Measurements from ENCODE around the gene GABRA4.

GABRA4 gene

DNA sequence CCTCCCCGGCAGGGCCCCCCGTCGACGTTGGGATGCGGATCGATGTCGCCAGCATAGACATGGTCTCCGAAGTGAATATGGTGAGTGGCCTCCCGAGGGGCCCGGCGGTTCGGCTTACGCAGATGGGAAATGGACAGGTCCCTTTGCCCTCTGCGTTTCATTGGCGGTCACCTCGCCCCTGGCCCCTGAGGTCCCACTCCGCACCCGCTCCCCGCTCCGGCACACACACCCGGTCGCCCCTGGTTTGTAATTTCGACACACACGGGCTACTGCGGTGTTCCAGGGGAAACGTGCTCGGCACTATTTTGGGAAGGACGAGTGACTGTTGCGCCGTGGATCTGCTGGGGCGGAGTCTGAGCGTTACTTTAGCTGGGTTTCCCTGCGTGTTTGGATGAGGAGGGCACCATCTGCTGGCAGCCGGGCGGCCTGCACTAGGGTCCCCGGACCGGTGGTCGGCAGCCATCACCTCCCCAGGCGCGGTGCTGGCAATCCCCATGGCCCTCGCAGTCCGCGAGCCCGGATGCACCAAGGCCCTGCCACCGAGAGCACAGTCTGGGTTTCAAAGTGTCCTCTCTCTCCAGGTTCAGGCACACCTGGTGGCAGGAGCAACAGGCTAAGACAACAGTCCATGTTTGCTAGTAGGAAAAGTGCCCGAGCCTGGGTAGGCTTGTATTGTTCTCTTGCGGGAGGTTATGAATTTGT is 39.2 kb upstream of the GABRA4 start:
- H3K36me3 ChIP-seq (replicated peaks; ENCODE audit: insufficient read depth, low read length) = no peaks in the 10 kb centered on the region
- peak overlapping the region; percentile 92 for H3K4me2 ChIP-seq (ENCODE audit: low read depth, low read length)
- peak overlapping the region; percentile 37; the same call in 1 of the 2 replicates for H3K9ac ChIP-seq (ENCODE audit: low read length)
- H3K9me3 ChIP-seq (replicated peaks; ENCODE audit: insufficient read depth, low read length) = no peaks in the 10 kb centered on the region
- no peaks in the 10 kb centered on the region for H3K9me2 ChIP-seq (replicated peaks; ENCODE audit: insufficient read depth, low read length)
- DNase-seq = peak; percentile 72
- H3K4me1 ChIP-seq (ENCODE audit: low read length) = 0 out of 2 replicates have a peak, but pooled peaks cover 4% of the 10 kb centered on the region
- peak overlapping the region; percentile 85 for H3K4me3 ChIP-seq (ENCODE audit: low read length)
- no peaks in the 10 kb centered on the region for H4K20me1 ChIP-seq (ENCODE audit: insufficient read depth, low read length)
- peak overlapping the region; percentile 96 for H2AFZ ChIP-seq (ENCODE audit: low read length)
- H3K79me2 ChIP-seq (ENCODE audit: low read length) = no peaks in the 10 kb centered on the region
- TF ChIP-seq EZH2phosphoT487 (IDR thresholded peaks at IDR 0.05; ENCODE audit: low read length) (no peak), EZH2 (optimal IDR thresholded peaks at IDR 0.05; ENCODE audit: low read depth, low read length) (no peak), CTCF (IDR thresholded peaks at IDR 0.05; ENCODE audit: low read length) (peak; percentile 90)
- H3K27me3 ChIP-seq (replicated peaks; ENCODE audit: insufficient read depth, low read length) = no peaks in the 10 kb centered on the region
- no peak overlapping the region for H3K27ac ChIP-seq (ENCODE audit: low read length)
- H3F3A ChIP-seq (ENCODE audit: insufficient read depth, low read length) = no peaks in the 10 kb centered on the region

GRCh38 chr4:47031751-47032404 is 38.5 kb upstream of the GABRA4 start:
- 0 out of 2 replicates have a peak, but pooled peaks cover 4% of the 10 kb centered on the region for H3K4me1 ChIP-seq (ENCODE audit: low read length)
- H3K27me3 ChIP-seq (replicated peaks; ENCODE audit: insufficient read depth, low read length) = no peaks in the 10 kb centered on the region
- no peak for DNase-seq
- H3K4me2 ChIP-seq (ENCODE audit: low read depth, low read length) = peak overlapping the region; percentile 92
- TF ChIP-seq EZH2 (optimal IDR thresholded peaks at IDR 0.05; ENCODE audit: low read depth, low read length) = no peak
- TF ChIP-seq CTCF (IDR thresholded peaks at IDR 0.05; ENCODE audit: low read length) = no peak
- TF ChIP-seq EZH2phosphoT487 (IDR thresholded peaks at IDR 0.05; ENCODE audit: low read length) = no peak
- H4K20me1 ChIP-seq (ENCODE audit: insufficient read depth, low read length) = no peaks in the 10 kb centered on the region
- no peaks in the 10 kb centered on the region for H3K79me2 ChIP-seq (ENCODE audit: low read length)
- H3K9ac ChIP-seq (ENCODE audit: low read length) = peak overlapping the region; percentile 37; the same call in 1 of the 2 replicates
- no peaks in the 10 kb centered on the region for H3K36me3 ChIP-seq (replicated peaks; ENCODE audit: insufficient read depth, low read length)
- H3K9me2 ChIP-seq (replicated peaks; ENCODE audit: insufficient read depth, low read length) = no peaks in the 10 kb centered on the region
- peak overlapping the region; percentile 85 for H3K4me3 ChIP-seq (ENCODE audit: low read length)
- H3K27ac ChIP-seq (ENCODE audit: low read length) = no peak overlapping the region
- peak overlapping the region; percentile 96 for H2AFZ ChIP-seq (ENCODE audit: low read length)
- H3F3A ChIP-seq (ENCODE audit: insufficient read depth, low read length) = no peaks in the 10 kb centered on the region
- no peaks in the 10 kb centered on the region for H3K9me3 ChIP-seq (replicated peaks; ENCODE audit: insufficient read depth, low read length)

DNA sequence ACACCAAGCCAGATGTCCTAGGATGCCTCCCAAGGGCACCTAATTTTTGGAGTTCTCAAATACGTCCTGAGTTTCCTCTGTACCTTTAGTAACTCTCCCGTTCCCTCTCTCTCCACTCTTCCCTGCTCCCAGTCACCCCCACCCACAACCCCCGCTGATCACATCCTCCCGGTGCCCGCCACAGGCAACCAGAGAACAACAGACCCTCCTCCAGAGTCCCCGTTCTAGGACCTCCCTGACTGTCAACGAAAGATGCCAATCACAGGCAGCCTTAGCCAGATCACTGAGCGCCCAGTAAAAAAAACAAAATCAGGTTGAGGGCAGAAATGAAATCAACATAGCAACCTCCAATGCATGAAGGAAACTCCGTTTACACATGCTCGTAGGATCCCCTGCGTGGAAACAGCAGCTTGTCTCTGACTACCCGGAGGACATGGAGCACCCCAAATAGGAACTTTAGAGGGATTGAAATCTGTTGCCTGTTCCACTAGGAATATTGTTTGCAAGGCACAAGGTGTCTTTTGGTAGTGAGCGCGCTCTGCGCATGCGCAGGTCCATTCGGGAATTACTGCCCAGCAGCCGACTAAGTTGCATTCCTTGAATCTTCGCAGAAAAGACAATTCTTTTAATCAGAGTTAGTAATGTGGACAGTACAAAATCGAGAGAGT is 37.8 kb upstream of the GABRA4 start, which contains the start of gene GABRB1:
TSS of gene GABRB1 (plus strand) at position 557 of the 668 bp plus-strand sequence.
- Histone ChIP-seq H3K9ac (ENCODE audit: low read length) (peak within 1 kb of the TSS; percentile 37; the same call in 1 of the 2 replicates), H3K9me2 (replicated peaks; ENCODE audit: insufficient read depth, low read length) (no peaks in the 10 kb centered on the region), H2AFZ (ENCODE audit: low read length) (peak within 1 kb of the TSS; percentile 96), H3K36me3 (replicated peaks; ENCODE audit: insufficient read depth, low read length) (no peaks in the 10 kb centered on the region), H3K79me2 (ENCODE audit: low read length) (no peaks in the 10 kb centered on the region), H3K27me3 (replicated peaks; ENCODE audit: insufficient read depth, low read length) (no peaks in the 10 kb centered on the region), H3K4me3 (ENCODE audit: low read length) (peak within 1 kb of the TSS; percentile 85), H4K20me1 (ENCODE audit: insufficient read depth, low read length) (no peaks in the 10 kb centered on the region), H3K4me2 (ENCODE audit: low read depth, low read length) (peak within 1 kb of the TSS; percentile 92), H3K9me3 (replicated peaks; ENCODE audit: insufficient read depth, low read length) (no peaks in the 10 kb centered on the region), H3F3A (ENCODE audit: insufficient read depth, low read length) (no peaks in the 10 kb centered on the region), H3K27ac (ENCODE audit: low read length) (no peak within 1 kb of the TSS), H3K4me1 (ENCODE audit: low read length) (0 out of 2 replicates have a peak, but pooled peaks cover 4% of the 10 kb centered on the region)
- TF ChIP-seq EZH2phosphoT487 (IDR thresholded peaks at IDR 0.05; ENCODE audit: low read length) (no peak), CTCF (IDR thresholded peaks at IDR 0.05; ENCODE audit: low read length) (no peak), EZH2 (optimal IDR thresholded peaks at IDR 0.05; ENCODE audit: low read depth, low read length) (no peak)
- peak; percentile 28 for DNase-seq

Measured in MM.1S (cell line).